PFSK-1 (cell line): ENCODE measurements around the gene ANKRD13A.

Experiments used
- FOXP2 ChIP-seq: optimal IDR thresholded peaks from 2 replicates; pipeline ENCODE3; 2011; ENCODE audit warnings: borderline replicate concordance, control low read depth, inconsistent platforms; ENCODE audit not compliant: insufficient read depth; ENCODE audit errors: extremely low read length, extremely low read depth
- POLR2AphosphoS5 ChIP-seq: IDR thresholded peaks from 2 replicates; pipeline ENCODE4 v1.6.1; 2012; ENCODE audit warnings: low read depth, mild to moderate bottlenecking, control low read depth, low read length, moderate library complexity
- SIN3A ChIP-seq: IDR thresholded peaks from 2 replicates; pipeline ENCODE4 v1.6.1; 2012; ENCODE audit warnings: mild to moderate bottlenecking, low read length, moderate library complexity, borderline replicate concordance; ENCODE audit not compliant: insufficient read depth
- TAF1 ChIP-seq: IDR thresholded peaks from 2 replicates; pipeline ENCODE4 v1.6.1; 2012; ENCODE audit warnings: low read length, control low read depth, borderline replicate concordance; ENCODE audit not compliant: insufficient read depth
- TF ChIP-seq, protein P1 (sequence below), 2 experiments: IDR thresholded peaks; 2 replicates each; pipeline versions ENCODE4 v1.6.1 to v1.8.0; 2011 to 2012; ENCODE audit warnings: low read depth in 2 of 2, low read length in 2 of 2, control low read depth in 1 of 2, inconsistent platforms in 1 of 2, mild to moderate bottlenecking in 1 of 2, moderate library complexity in 1 of 2; ENCODE audit not compliant: insufficient read depth in 1 of 2

ANKRD13A gene

DNA sequence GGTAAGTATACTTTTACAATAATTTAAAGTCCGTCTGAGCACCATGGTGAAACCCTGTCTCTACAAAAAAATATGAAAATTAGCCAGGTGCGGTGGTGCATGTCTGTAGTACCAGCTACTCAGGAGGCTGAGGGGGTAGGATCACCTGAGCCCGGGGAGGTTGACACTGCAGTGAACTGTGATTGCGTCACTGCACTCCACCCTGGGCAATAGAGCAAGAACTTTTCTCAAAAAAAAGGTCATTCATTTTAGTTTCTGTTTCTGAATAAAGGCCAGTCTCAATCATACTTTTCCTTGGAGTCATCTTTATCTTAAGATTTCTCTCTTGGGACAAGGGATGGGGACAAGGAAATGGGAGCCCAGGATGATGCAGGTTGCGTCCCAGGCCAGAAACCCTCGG is 12.9 kb downstream of the ANKRD13A start:
- TF ChIP-seq SIN3A (no peak), TAF1 (no peak), POLR2AphosphoS5 (no peak), FOXP2 (no peak)
- TF ChIP-seq, protein P1, sequence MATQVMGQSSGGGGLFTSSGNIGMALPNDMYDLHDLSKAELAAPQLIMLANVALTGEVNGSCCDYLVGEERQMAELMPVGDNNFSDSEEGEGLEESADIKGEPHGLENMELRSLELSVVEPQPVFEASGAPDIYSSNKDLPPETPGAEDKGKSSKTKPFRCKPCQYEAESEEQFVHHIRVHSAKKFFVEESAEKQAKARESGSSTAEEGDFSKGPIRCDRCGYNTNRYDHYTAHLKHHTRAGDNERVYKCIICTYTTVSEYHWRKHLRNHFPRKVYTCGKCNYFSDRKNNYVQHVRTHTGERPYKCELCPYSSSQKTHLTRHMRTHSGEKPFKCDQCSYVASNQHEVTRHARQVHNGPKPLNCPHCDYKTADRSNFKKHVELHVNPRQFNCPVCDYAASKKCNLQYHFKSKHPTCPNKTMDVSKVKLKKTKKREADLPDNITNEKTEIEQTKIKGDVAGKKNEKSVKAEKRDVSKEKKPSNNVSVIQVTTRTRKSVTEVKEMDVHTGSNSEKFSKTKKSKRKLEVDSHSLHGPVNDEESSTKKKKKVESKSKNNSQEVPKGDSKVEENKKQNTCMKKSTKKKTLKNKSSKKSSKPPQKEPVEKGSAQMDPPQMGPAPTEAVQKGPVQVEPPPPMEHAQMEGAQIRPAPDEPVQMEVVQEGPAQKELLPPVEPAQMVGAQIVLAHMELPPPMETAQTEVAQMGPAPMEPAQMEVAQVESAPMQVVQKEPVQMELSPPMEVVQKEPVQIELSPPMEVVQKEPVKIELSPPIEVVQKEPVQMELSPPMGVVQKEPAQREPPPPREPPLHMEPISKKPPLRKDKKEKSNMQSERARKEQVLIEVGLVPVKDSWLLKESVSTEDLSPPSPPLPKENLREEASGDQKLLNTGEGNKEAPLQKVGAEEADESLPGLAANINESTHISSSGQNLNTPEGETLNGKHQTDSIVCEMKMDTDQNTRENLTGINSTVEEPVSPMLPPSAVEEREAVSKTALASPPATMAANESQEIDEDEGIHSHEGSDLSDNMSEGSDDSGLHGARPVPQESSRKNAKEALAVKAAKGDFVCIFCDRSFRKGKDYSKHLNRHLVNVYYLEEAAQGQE (IDR thresholded peaks at IDR 0.05; ENCODE audit: insufficient read depth in 1 of 2, low read depth in 2 of 2, low read length in 2 of 2), result no peak

DNA sequence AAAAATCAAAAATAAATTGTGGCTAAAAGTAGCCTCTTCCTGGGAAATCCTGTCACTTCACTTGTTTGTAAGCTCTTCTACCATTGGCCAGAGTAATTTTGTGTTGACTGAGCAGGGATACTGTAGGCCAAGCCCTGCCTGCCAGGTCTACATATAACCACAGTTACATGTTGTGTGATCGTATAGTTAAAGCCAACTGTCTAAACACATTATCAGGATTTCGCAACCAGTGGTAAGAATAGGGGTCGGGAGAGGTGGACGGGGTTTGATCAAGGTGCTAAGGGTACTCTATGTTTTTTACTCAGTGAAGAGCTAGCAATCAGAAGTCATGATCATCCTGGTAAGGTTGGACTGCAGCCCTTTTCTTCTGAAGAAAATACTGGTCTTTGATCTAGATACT is 13.4 kb downstream of the ANKRD13A start:
- TF ChIP-seq SIN3A (no peak), FOXP2 (no peak), TAF1 (no peak), POLR2AphosphoS5 (no peak)
- TF ChIP-seq, protein P1 (IDR thresholded peaks at IDR 0.05; ENCODE audit: insufficient read depth in 1 of 2, low read depth in 2 of 2, low read length in 2 of 2), result no peak

DNA sequence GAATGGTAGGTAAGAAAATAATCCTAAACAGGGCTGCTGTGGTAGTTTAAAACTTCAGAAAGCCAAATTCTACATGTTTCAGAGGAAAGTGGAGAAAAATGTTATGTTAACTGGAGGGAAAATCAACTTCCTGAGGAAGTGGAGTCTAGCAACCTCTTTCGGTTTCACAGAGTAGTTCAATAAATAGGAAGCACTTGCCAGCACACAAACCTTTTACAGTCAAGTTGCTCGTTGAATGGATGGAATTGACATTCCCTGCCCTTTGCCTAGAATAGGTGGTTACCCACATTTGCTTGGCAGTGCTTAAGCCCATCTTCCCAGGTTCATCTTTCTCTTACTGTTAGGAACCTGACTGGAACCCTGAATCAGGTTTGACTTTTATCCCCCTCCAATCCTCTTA is 15.9 kb downstream of the ANKRD13A start:
- TF ChIP-seq POLR2AphosphoS5 (no peak), SIN3A (no peak), TAF1 (no peak), FOXP2 (no peak)
- TF ChIP-seq, protein P1 (IDR thresholded peaks at IDR 0.05; ENCODE audit: insufficient read depth in 1 of 2, low read depth in 2 of 2, low read length in 2 of 2), result no peak

DNA sequence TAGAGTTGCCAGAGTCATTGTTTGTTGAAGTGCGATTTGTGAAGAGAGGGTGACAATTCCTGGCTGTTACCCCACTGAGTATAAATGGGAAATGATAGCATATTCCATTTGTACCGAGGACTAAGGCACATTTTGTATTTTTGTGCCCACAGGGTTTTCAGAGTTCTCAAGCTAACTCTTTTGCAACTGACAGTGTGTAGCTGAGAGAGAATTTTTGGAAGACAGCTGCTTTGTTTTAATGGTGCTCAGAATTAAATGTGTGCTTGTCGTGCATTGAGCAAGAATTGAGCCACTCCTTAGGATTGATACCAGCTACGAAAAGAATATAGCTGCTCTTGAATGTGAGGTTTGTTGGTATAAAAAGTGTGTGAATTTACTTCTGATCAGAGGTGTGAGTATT is 21.7 kb downstream of the ANKRD13A start:
- TF ChIP-seq FOXP2, result no peak
- TF ChIP-seq, protein P1 (IDR thresholded peaks at IDR 0.05; ENCODE audit: insufficient read depth in 1 of 2, low read depth in 2 of 2, low read length in 2 of 2), result no peak
- TF ChIP-seq POLR2AphosphoS5, result no peak
- TF ChIP-seq SIN3A, result no peak
- TF ChIP-seq TAF1, result no peak
